GM12878 (cell line): ENCODE measurements around the gene TMEM201. TPM values are rescaled to one million over a fixed set of nuclear protein-coding genes. Genes with fewer than 3 reads are reported as not detected.

Experiments used
- ATAC-seq: fragments of 200-7000 bp; cut with Tn5 transposase; 3 replicates; pipeline ENCODE4 v1.9.1; 2020; ENCODE audit warnings: mild to moderate bottlenecking, moderate library complexity
- BruUV-seq: library from RNA; stranded (reverse); fragments of 400-500 nt; replicated peaks from 2 replicates; lab custom pipeline; 2021; lab: Mats Ljungman, UMichigan
- CTCF ChIA-PET: fragments of 300-600 bp; sonication (Branson Sonifier 250); formaldehyde crosslinking; extraction: SDS; loops from one replicate; lab custom pipeline; 2021; ENCODE audit warnings: inconsistent platforms; lab: Yijun Ruan, JAX
- POLR2A ChIA-PET: fragments of 350-600 bp; formaldehyde crosslinking; extraction: SDS; loops from one replicate; lab custom pipeline; 2021; ENCODE audit warnings: inconsistent platforms; lab: Charles Lee
- RAD21 ChIA-PET: fragments of 300-600 bp; sonication (Branson Sonifier 250); formaldehyde crosslinking; loops from one replicate; lab custom pipeline; 2023; ENCODE audit warnings: antibody characterized with exemption; ENCODE audit not compliant: unreplicated experiment; lab: Charles Lee
- SMC1A ChIA-PET: fragments of 300-600 bp; sonication (Branson Sonifier 250); formaldehyde crosslinking; loops from one replicate; lab custom pipeline; 2023; ENCODE audit not compliant: unreplicated experiment, uncharacterized antibody; lab: Charles Lee
- DNase-seq: peaks from one replicate; pipeline ENCODE4 v3.0.0-alpha.2; 2011; ENCODE audit warnings: low read depth, low spot score
- FAIRE-seq: peaks from 3 replicates; lab custom pipeline; 2011; peaks lifted over from hg19 to GRCh38; lab: Jason Lieb, UNC
- H2AFZ ChIP-seq: 2 replicates; pipeline ENCODE4 v1.6.0; 2011; ENCODE audit warnings: low read depth, low read length, control low read depth; ENCODE audit not compliant: control insufficient read depth
- H3K27ac ChIP-seq: 2 replicates; pipeline ENCODE4 v1.5.1; 2011; ENCODE audit warnings: control low read depth; ENCODE audit not compliant: control insufficient read depth, insufficient read depth
- H3K27me3 ChIP-seq, 2 experiments: replicated peaks in 1 of 2; 2 replicates each; pipeline versions ENCODE4 v1.6.0 to v1.6.1; 2011; ENCODE audit warnings: low read length in 1 of 2; ENCODE audit not compliant: control insufficient read depth in 2 of 2, insufficient read depth in 2 of 2
- H3K36me3 ChIP-seq, 2 experiments: 2 replicates each; pipeline ENCODE4 v1.5.1; 2011; ENCODE audit warnings: low read length in 1 of 2; ENCODE audit not compliant: control insufficient read depth in 2 of 2, insufficient read depth in 2 of 2
- H3K4me1 ChIP-seq: 2 replicates; pipeline ENCODE4 v1.6.1; 2011; ENCODE audit warnings: mild to moderate bottlenecking, low read length, moderate library complexity, mixed read lengths; ENCODE audit not compliant: control insufficient read depth, insufficient read depth
- H3K4me2 ChIP-seq: 2 replicates; pipeline ENCODE4 v1.6.0; 2011; ENCODE audit warnings: control low read depth; ENCODE audit not compliant: control insufficient read depth, insufficient read depth
- H3K4me3 ChIP-seq: fragments of 200-600 bp; sonication (generic); 2 replicates; pipeline ENCODE4 v1.5.1; 2016
- H3K79me2 ChIP-seq: 2 replicates; pipeline ENCODE4 v1.6.0; 2011; ENCODE audit warnings: low read length; ENCODE audit not compliant: control insufficient read depth, insufficient read depth
- H3K9ac ChIP-seq: 2 replicates; pipeline ENCODE4 v1.8.0; 2011; ENCODE audit warnings: low read length, control low read depth, mixed read lengths; ENCODE audit not compliant: control insufficient read depth, insufficient read depth
- H3K9me3 ChIP-seq: replicated peaks from 3 replicates; pipeline ENCODE4 v1.5.1; 2011; ENCODE audit warnings: mild to moderate bottlenecking, low read length; ENCODE audit not compliant: control insufficient read depth, insufficient read depth
- H4K20me1 ChIP-seq: 2 replicates; pipeline ENCODE4 v1.6.0; 2011; ENCODE audit not compliant: control insufficient read depth, insufficient read depth
- MEF2B ChIP-seq: fragments of 450-650 bp; IDR thresholded peaks from 2 replicates; pipeline ENCODE4 v1.6.1; 2018; ENCODE audit warnings: mild to moderate bottlenecking, moderate library complexity; ENCODE audit not compliant: partially characterized antibody, poor library complexity, severe bottlenecking
- WGBS: methylation state at CpG from one replicate; pipeline ENCODE4 v1.1.6; 2016; ENCODE audit warnings: low lambda C conversion rate; ENCODE audit not compliant: insufficient replicate concordance, insufficient coverage; ENCODE audit errors: missing lambda C conversion rate; 5-methylcytosine and 5-hydroxymethylcytosine counted together
- in situ Hi-C: fragments of 300-500 bp; cut with MboI; formaldehyde crosslinking; loops from 9 replicates; pipeline ENCODE4 v1.14.3; 2018; ENCODE audit warnings: mixed read lengths
- intact Hi-C: fragments of 100-400 bp; cut with micrococcal nuclease; formaldehyde crosslinking; loops from one replicate; pipeline ENCODE4 v1.14.2; 2022; ENCODE audit not compliant: unreplicated experiment
- polyA plus RNA-seq, 11 experiments: library from polyadenylated mRNA; depleted of rRNA in 4 of 11; unstranded in 6 of 11; stranded (reverse) in 5 of 11; fragments of >200 nt; fragmentation: Nextera tagmentation in 4 of 11; fragmentation: Illumina TruSeq in 1 of 11; extraction: Ambion mirVana in 4 of 11; extraction: Trizol in 1 of 11; gene quantifications; 1 replicate in 1 of 11; 2 replicates in 10 of 11; pipeline versions ENCODE4 v1.2.1 to v1.2.3, GENCODE V29; 2011 to 2016; ENCODE audit warnings: inconsistent platforms in 2 of 11, missing spikeins in 2 of 11, low read depth in 1 of 11
- total RNA-seq, 4 experiments: library from RNA; depleted of rRNA in 3 of 4; stranded (reverse); fragments of >200 nt in 3 of 4; fragmentation: Illumina TruSeq in 1 of 4; extraction: Trizol in 1 of 4; gene quantifications; 2 replicates each; pipeline versions ENCODE4 v1.2.1 to v1.2.3, GENCODE V29; 2013 to 2021
- TF ChIP-seq, protein P1 (sequence below): fragments of 150-350 bp; IDR thresholded peaks from 2 replicates; pipeline ENCODE4 v1.6.1; 2016; ENCODE audit warnings: low read depth, low read length
- TF ChIP-seq, protein P2 (sequence below): fragments of 450-650 bp; IDR thresholded peaks from 2 replicates; pipeline ENCODE4 v1.6.1; 2017; ENCODE audit warnings: borderline replicate concordance

Gene TMEM201
- total and polyA plus RNA-seq, 10 of the 15 experiments (the other 5 are each of a cell fraction or from before 2014, with no cell fraction given), result 0.13 to 26.6 (median 6.1) TPM

DNA sequence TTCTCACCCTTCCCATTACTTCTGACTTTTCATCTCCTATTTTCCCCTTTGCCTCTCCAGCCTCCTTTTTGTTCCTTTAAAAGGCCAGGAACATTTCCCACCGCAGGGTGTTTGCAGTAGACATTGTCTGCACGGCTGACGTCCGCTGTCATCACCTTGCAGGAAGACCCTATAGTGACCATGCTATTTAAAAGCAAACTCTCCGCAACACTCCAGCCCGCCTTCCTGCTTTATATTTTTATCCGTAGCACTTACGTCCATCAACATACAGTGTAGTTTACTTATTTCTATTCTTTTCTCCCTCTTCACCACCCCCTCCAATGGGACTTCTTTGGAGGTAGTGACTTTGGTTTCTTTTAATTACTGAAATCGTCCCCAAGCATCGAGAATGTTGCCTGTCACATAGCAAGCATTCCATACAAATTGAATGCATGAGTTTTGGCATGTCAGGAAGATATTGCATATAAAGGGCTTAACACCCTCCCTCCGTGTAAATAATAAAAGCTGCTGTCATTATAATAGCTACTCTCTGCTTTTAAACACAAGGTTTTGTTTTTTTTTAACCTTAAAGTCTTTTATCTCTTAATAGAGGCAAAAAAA lies 29.7 kb upstream of the TMEM201 start:
- no peaks in the 10 kb centered on the region; the same call in 1 of the 2 replicates for H3K79me2 ChIP-seq
- SMC1A ChIA-PET, result interaction anchor here (0.9 kb wide), 1 partner anchor 19 kb away, joined by 3 read pairs; no protein-coding TSS in a partner anchor
- H3K9ac ChIP-seq, result no peak overlapping the region
- H3K27me3 ChIP-seq, result no peaks in the 10 kb centered on the region
- no peak overlapping the region for H2AFZ ChIP-seq
- no TSS peak for BruUV-seq
- no peaks in the 10 kb centered on the region for H3K9me3 ChIP-seq
- POLR2A ChIA-PET, result interaction anchor here (0.7 kb wide), 1 partner anchor 1763 kb away, joined by 3 read pairs; no protein-coding TSS in a partner anchor
- peaks cover 8 to 11% of the 10 kb centered on the region in 2 experiments for H3K36me3 ChIP-seq
- no peaks in the 10 kb centered on the region for H4K20me1 ChIP-seq
- no peak overlapping the region for H3K27ac ChIP-seq
- no peak overlapping the region for H3K4me2 ChIP-seq
- H3K4me3 ChIP-seq, result no peak overlapping the region
- DNase-seq, result no peak
- intact Hi-C loops (no loop called here), in situ Hi-C loops (no loop called here)
- ATAC-seq, result no peak
- RAD21 ChIA-PET, result no interaction called here
- FAIRE-seq, result no peak
- H3K4me1 ChIP-seq, result no peaks in the 10 kb centered on the region
- CTCF ChIA-PET, result interaction anchor here (1.2 kb wide), 1 partner anchor 14 kb away, joined by 3 read pairs; no protein-coding TSS in a partner anchor
- no peak for TF ChIP-seq MEF2B
- TF ChIP-seq, protein P1, sequence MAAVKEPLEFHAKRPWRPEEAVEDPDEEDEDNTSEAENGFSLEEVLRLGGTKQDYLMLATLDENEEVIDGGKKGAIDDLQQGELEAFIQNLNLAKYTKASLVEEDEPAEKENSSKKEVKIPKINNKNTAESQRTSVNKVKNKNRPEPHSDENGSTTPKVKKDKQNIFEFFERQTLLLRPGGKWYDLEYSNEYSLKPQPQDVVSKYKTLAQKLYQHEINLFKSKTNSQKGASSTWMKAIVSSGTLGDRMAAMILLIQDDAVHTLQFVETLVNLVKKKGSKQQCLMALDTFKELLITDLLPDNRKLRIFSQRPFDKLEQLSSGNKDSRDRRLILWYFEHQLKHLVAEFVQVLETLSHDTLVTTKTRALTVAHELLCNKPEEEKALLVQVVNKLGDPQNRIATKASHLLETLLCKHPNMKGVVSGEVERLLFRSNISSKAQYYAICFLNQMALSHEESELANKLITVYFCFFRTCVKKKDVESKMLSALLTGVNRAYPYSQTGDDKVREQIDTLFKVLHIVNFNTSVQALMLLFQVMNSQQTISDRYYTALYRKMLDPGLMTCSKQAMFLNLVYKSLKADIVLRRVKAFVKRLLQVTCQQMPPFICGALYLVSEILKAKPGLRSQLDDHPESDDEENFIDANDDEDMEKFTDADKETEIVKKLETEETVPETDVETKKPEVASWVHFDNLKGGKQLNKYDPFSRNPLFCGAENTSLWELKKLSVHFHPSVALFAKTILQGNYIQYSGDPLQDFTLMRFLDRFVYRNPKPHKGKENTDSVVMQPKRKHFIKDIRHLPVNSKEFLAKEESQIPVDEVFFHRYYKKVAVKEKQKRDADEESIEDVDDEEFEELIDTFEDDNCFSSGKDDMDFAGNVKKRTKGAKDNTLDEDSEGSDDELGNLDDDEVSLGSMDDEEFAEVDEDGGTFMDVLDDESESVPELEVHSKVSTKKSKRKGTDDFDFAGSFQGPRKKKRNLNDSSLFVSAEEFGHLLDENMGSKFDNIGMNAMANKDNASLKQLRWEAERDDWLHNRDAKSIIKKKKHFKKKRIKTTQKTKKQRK, result no peak
- TF ChIP-seq, protein P2, sequence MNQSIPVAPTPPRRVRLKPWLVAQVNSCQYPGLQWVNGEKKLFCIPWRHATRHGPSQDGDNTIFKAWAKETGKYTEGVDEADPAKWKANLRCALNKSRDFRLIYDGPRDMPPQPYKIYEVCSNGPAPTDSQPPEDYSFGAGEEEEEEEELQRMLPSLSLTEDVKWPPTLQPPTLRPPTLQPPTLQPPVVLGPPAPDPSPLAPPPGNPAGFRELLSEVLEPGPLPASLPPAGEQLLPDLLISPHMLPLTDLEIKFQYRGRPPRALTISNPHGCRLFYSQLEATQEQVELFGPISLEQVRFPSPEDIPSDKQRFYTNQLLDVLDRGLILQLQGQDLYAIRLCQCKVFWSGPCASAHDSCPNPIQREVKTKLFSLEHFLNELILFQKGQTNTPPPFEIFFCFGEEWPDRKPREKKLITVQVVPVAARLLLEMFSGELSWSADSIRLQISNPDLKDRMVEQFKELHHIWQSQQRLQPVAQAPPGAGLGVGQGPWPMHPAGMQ, result no peak
- WGBS, result 91% methylated on average over 11 of the region's 11 CpGs
